Cardiac muscle cell (in vitro differentiated cells and primary cell): ENCODE measurements around the gene CRELD2. TPM values are rescaled to one million over a fixed set of nuclear protein-coding genes. Genes with fewer than 3 reads are reported as not detected.

Experiments
- DNase-seq, 2 donors: peaks; one replicate each; pipeline versions ENCODE4 v3.0.0 to v3.0.0-alpha.2; 2010 to 2017; ENCODE audit warnings: low read depth in 1 of 2, low spot score in 1 of 2
- H3K27ac ChIP-seq: fragments of 200-600 bp; sonication (generic); 2 replicates; pipeline ENCODE4 v1.5.1; 2016
- H3K27me3 ChIP-seq: fragments of 200-600 bp; sonication (generic); 2 replicates; pipeline ENCODE4 v1.6.0; 2016; ENCODE audit warnings: control low read depth
- H3K36me3 ChIP-seq: fragments of 200-600 bp; sonication (generic); 2 replicates; pipeline ENCODE4 v1.5.1; 2016; ENCODE audit warnings: control low read depth
- H3K4me1 ChIP-seq: fragments of 200-600 bp; sonication (generic); 2 replicates; pipeline ENCODE4 v1.8.1; 2017; ENCODE audit warnings: low read depth, mild to moderate bottlenecking, mixed run types
- H3K4me3 ChIP-seq: fragments of 200-600 bp; sonication (generic); 2 replicates; pipeline ENCODE4 v1.5.1; 2016; ENCODE audit warnings: mild to moderate bottlenecking
- H3K9me3 ChIP-seq: fragments of 200-600 bp; sonication (generic); 2 replicates; pipeline ENCODE4 v1.5.1; 2017; ENCODE audit warnings: low read depth, mild to moderate bottlenecking, control low read depth
- polyA plus RNA-seq: library from polyadenylated mRNA; unstranded; fragments of >200 nt; fragmentation: Nextera tagmentation; extraction: Ambion mirVana; gene quantifications from 2 replicates; pipeline ENCODE4 v1.2.1, GENCODE V29; 2016
- total RNA-seq: library from RNA; depleted of rRNA; stranded (reverse); fragments of >200 nt; gene quantifications from 2 replicates; pipeline ENCODE4 v1.2.3, GENCODE V29; 2016
- TF ChIP-seq, protein P1 (sequence below): IDR thresholded peaks from 2 replicates; pipeline ENCODE4 v1.5.1; 2012; ENCODE audit warnings: low read depth, mild to moderate bottlenecking, low read length

CRELD2 gene
- total and polyA plus RNA-seq, 2 experiments from 2014 or later, result 36.0 to 112 TPM

DNA sequence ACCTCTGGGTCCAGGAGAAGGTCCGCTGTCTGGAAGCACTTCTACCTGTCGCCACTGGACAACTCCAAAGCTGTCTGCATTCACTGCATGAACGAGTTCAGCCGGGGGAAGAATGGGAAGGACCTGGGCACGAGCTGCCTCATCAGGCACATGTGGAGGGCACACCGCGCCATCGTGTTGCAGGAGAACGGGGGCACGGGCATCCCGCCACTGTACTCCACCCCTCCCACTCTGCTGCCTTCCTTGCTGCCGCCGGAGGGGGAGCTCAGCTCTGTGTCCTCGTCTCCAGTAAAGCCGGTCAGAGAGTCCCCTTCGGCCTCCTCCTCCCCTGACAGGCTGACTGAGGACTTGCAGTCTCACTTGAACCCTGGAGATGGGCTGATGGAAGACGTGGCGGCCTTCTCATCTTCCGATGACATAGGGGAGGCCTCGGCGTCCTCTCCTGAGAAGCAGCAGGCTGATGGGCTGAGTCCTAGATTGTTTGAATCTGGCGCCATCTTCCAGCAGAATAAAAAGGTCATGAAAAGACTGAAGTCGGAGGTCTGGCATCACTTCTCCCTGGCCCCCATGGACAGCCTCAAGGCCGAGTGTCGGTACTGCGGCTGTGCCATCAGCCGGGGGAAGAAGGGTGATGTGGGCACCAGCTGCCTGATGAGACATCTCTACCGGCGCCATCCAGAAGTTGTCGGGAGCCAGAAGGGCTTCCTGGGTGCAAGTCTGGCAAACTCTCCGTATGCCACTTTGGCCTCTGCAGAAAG is 33.8 kb upstream of the CRELD2 start:
- Histone ChIP-seq H3K27me3 (no peaks in the 10 kb centered on the region), H3K36me3 (peaks cover 14% of the 10 kb centered on the region), H3K9me3 (peaks cover 3% of the 10 kb centered on the region), H3K4me1 (no peaks in the 10 kb centered on the region), H3K27ac (no peak overlapping the region), H3K4me3 (no peak overlapping the region)
- no peak for DNase-seq
- TF ChIP-seq, protein P1, sequence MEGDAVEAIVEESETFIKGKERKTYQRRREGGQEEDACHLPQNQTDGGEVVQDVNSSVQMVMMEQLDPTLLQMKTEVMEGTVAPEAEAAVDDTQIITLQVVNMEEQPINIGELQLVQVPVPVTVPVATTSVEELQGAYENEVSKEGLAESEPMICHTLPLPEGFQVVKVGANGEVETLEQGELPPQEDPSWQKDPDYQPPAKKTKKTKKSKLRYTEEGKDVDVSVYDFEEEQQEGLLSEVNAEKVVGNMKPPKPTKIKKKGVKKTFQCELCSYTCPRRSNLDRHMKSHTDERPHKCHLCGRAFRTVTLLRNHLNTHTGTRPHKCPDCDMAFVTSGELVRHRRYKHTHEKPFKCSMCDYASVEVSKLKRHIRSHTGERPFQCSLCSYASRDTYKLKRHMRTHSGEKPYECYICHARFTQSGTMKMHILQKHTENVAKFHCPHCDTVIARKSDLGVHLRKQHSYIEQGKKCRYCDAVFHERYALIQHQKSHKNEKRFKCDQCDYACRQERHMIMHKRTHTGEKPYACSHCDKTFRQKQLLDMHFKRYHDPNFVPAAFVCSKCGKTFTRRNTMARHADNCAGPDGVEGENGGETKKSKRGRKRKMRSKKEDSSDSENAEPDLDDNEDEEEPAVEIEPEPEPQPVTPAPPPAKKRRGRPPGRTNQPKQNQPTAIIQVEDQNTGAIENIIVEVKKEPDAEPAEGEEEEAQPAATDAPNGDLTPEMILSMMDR, result no peak

DNA sequence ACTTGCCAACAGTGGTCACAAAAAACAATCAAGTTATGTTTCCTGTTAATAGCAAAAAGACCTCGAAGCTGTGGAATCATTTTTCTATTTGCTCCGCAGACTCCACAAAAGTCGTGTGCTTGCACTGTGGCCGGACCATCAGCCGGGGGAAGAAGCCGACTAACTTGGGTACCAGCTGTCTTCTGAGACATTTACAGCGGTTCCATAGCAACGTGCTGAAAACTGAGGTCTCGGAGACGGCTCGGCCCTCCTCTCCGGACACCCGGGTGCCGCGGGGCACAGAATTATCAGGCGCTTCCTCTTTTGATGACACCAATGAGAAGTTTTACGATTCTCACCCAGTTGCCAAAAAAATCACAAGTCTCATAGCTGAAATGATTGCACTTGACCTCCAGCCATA is 33.2 kb upstream of the CRELD2 start:
- no peaks in the 10 kb centered on the region for H3K4me1 ChIP-seq
- H3K4me3 ChIP-seq, result no peak overlapping the region
- H3K27ac ChIP-seq, result no peak overlapping the region
- TF ChIP-seq, protein P1, result no peak
- no peaks in the 10 kb centered on the region for H3K27me3 ChIP-seq
- DNase-seq, result no peak
- H3K9me3 ChIP-seq, result peaks cover 3% of the 10 kb centered on the region
- peaks cover 14% of the 10 kb centered on the region for H3K36me3 ChIP-seq

DNA sequence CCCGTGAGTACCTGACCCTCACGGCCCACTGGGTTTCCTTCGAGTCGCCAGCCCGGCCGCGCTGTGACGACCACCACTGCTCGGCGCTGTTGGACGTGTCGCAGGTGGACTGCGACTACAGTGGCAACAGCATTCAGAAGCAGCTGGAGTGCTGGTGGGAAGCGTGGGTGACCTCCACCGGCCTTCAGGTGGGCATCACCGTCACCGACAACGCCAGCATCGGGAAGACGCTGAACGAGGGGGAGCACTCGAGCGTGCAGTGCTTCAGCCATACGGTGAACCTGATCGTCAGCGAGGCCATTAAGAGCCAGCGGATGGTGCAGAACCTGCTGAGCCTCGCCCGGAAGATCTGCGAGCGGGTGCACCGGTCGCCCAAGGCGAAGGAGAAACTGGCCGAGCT is 32.6 kb upstream of the CRELD2 start:
- Histone ChIP-seq H3K9me3 (peaks cover 3% of the 10 kb centered on the region), H3K27ac (no peak overlapping the region), H3K4me1 (no peaks in the 10 kb centered on the region), H3K36me3 (peaks cover 14% of the 10 kb centered on the region), H3K27me3 (no peaks in the 10 kb centered on the region), H3K4me3 (no peak overlapping the region)
- TF ChIP-seq, protein P1, result no peak
- no peak for DNase-seq

DNA sequence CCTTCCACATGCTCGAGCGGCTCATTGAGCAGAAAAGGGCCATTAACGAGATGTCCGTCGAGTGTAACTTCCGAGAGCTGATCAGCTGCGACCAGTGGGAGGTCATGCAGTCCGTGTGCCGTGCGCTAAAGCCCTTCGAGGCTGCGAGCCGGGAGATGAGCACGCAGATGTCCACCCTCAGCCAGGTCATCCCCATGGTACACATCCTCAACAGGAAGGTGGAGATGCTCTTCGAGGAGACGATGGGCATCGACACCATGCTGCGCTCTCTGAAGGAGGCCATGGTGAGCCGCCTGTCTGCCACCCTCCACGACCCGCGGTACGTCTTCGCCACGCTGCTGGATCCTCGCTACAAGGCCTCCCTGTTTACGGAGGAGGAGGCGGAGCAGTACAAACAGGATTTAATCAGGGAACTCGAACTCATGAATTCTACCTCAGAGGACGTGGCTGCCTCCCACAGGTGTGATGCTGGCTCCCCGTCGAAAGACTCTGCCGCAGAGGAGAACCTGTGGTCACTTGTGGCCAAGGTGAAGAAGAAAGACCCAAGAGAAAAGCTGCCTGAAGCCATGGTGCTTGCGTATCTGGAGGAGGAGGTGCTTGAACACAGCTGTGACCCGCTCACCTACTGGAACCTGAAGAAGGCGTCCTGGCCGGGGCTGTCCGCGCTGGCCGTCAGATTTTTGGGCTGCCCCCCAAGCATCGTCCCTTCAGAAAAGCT is 31.9 kb upstream of the CRELD2 start:
- H3K27ac ChIP-seq, result no peak overlapping the region
- no peaks in the 10 kb centered on the region for H3K27me3 ChIP-seq
- no peak overlapping the region for H3K4me3 ChIP-seq
- H3K36me3 ChIP-seq, result peaks cover 14% of the 10 kb centered on the region
- H3K9me3 ChIP-seq, result peaks cover 3% of the 10 kb centered on the region
- no peaks in the 10 kb centered on the region for H3K4me1 ChIP-seq
- TF ChIP-seq, protein P1, result no peak
- DNase-seq, result no peak

DNA sequence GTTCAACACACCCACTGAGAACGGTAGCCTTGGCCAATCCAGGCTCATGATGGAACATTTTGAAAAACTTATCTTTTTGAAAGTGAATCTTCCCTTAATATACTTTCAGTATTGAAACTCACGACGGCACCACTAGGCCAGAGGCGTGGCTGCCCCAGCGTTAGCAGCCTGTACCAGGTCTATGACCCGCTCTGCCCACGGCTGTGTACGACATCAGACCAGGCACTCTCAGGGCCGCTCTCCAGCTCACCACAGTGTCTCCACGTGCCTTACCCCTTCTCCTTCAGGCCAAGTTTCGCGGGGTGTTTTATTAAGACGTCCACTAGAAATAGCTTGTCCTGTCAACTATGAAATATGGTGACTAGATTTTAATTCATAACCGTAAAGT is 31.4 kb upstream of the CRELD2 start:
- H3K4me3 ChIP-seq, result no peak overlapping the region
- no peak for DNase-seq
- no peaks in the 10 kb centered on the region for H3K4me1 ChIP-seq
- H3K27ac ChIP-seq, result no peak overlapping the region
- TF ChIP-seq, protein P1, result no peak
- no peaks in the 10 kb centered on the region for H3K27me3 ChIP-seq
- peaks cover 3% of the 10 kb centered on the region for H3K9me3 ChIP-seq
- peaks cover 14% of the 10 kb centered on the region for H3K36me3 ChIP-seq
